NCI-H2227 (cell line): ENCODE data around the gene MYLK.

ENCODE experiments used
- DNase-seq: peaks from one replicate; lab custom pipeline; 2025; ENCODE audit not compliant: unreplicated experiment; lab: John Stamatoyannopoulos, UW

The MYLK gene

GRCh38 chr3:123778525-123778924, 105.6 kb downstream of the MYLK start:
- no peak for DNase-seq

- DNase-seq, result no peak
Measured at GRCh38 chr3:123776071-123776782, 107.9 kb downstream of the MYLK start.

- DNase-seq, result no peak
Measured at GRCh38 chr3:123774474-123774873, 109.7 kb downstream of the MYLK start.

DNA sequence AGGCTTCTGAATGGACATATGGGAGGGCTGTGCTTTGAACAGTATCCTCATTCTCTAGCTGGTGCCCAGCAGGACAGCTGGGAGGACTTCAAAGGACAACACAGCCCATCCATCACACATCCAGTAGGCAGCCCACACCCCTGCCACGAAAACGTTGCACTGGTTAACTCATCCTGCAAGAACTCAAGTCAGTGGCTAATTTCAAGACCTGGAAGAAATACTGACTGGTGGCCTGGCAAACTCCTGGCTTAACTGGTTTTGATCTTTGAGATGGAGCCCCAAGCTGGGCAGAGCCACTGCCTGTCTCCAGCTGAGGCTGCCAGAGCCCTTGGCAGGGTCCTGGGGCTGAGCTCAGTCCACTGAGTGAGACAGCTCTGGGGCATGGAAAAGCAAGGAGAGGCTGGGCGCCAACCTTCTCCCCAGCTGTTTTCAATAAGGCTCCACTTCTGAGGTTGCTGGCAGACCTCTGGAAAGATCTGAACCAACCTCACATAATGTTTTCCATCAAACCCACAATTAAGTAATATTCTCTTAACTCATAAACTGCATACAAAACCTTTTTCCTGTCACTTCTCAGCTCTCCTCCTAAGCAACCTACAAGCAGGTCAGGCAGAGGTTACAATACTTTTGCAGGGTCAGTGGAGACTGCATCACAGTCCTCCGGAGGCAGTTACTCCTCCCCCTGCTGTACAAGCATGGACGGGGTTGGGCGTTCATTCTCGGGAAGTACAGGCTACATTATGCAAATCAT, 110.3 kb downstream of the MYLK start:
- DNase-seq, result peak; percentile 7

DNA sequence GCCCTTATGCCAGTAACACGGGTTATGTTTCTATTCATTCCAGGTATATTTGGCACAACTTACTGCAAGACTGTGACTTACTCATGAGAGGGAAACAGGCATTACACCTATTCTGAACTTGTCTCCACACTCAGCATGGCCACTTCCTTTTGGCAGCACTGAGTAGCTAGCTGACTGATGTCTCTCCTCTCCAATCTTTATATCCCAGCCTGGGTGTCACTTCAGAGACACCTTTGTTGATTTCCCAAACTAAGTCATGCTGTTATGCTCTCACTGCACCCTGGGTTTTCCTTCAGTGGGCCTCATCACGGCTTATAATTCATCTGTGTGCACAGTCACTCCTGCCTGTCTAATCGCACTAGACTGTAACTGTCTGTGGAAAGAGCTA, 114.8 kb downstream of the MYLK start:
- no peak for DNase-seq

- no peak for DNase-seq
Measured at GRCh38 chr3:123768480-123769355, 115.4 kb downstream of the MYLK start.

- DNase-seq, result no peak
Measured at GRCh38 chr3:123767564-123768292, 116.4 kb downstream of the MYLK start.

- DNase-seq, result no peak
Measured at GRCh38 chr3:123767009-123767372, 117.1 kb downstream of the MYLK start.

DNA sequence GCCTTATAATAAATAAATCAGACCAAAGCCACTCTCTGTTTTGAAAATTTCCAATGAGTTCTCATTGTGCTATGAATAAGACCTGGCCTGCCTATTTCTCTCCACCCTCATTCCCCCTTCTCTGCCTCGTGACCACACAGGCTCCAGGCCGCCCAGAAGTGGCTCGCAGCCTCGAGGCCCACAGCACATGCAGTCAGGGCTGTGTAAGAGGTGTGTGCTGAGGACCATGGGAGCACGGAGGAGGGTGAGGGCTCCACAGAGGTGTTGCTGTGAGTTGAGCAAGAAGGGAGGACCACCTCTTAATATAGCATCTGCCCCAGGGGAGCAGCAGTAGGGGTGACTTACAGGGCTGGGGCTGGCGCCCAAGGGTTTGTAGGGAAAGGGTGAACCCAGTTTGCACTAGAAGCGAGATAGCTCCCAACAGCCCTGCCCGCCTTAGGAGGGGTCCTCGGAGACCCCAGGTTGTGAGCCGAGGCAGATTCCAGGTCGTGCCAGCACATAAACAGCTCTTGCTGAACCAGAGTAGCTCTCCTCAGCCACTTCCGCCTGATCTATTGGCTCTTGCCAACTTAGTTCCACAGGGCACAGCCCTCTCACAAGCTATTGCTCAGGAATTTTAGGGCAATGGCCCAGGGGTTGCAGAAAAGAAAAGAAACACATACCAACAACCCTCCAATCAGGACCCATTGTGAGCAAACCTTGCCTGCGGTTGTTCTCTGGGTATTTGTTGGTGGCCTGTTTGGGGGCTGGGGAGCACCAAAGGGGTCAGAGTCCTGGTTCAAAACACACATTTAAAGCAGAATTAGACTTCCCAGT, 117.7 kb downstream of the MYLK start:
- DNase-seq, result no peak

GRCh38 chr3:123765475-123766128, 118.5 kb downstream of the MYLK start:
- DNase-seq, result no peak

GRCh38 chr3:123764647-123765046, 119.5 kb downstream of the MYLK start:
- DNase-seq, result no peak

DNA sequence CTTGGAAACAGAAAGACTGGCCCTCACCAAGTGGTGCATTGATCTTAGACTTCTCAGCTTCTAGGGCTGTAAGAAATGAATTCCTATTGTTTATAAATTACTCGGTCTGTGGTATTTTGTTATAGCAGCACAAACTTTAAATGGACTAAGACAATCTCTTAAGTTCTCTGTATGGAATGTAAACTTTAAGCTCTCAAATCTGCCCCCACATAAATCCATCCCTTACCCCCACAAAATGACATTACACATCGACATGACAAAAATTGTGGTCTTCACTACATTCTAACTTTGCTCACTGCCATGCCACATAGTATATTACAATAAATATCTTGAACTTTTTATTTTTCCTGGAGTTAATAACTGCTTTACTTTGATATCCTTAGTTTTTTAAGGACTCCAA, 121.3 kb downstream of the MYLK start:
- no peak for DNase-seq

- DNase-seq, result no peak
Measured at GRCh38 chr3:123760817-123761216, 123.3 kb downstream of the MYLK start.

DNA sequence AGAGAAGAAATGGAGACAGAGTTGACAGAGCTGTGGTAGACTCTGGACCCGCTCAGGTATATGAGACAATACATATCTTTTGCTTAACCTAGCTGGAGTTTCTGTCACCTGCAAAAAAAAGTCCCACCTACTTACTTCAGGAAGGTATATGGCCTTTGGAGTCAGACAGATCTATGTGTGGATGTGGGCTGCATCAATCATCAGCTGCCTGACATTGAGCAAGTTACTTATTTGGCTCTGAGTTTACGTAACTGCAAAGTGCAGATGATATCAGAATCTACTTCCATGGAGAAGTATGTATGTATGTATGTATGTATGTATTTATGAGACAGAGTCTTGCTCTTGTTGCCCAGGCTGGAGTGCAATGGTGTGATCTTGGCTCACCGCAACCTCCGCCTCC, 124.3 kb downstream of the MYLK start:
- DNase-seq, result no peak

GRCh38 chr3:123759311-123759710, 124.8 kb downstream of the MYLK start:
- no peak for DNase-seq

GRCh38 chr3:123758081-123758564, 126.0 kb downstream of the MYLK start:
- DNase-seq, result no peak

DNA sequence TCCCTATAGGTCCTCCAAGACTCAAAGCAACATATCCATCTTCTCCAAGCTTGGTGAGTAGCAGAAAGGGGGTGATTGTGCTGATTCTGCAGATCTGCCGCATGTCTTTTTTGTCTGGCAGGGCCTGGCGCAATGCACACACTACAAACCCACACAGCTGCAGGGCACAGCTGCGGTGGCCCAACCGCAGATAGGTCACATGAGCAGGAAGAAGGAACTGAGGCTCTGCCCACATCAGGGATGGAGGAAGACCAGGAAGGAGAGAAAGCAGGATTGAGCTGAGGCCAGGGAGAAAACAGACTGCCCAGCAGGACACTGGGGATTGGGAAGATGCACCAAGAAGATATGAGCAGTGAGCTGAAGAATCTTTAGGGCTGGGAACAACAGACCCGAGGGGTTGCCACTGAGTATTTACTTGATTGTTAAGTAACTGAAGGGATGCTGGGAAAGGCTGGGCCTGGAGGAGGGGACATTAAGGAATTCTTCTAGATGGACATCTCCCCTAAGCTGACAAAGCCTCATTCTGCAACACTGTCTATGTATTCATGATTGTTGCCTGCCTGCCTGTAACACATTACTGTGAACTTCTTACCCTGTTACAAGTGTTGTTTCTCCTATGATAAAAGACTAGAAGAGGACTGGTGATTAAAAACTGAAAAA, 126.7 kb downstream of the MYLK start:
- DNase-seq, result no peak

GRCh38 chr3:123755501-123755900, 128.6 kb downstream of the MYLK start:
- no peak for DNase-seq

DNA sequence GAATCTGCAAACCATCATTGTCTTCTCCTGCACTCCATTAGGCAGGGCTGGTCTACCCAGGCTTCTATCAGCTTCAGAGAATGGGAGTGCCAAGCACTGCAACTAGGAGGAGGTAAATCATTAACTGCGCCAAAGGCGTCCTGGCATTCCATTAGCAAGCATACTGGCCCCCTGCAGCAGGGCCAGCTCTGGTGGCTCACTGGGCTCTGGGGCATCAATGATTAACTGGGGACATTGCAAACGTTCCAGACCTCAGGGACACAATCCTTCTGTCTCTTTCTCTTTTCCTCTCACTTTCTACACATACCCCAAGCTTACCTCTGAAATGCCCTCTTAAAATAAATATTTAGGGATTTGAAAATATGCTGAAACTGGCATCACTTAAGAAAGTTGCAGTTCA, 129.0 kb downstream of the MYLK start:
- no peak for DNase-seq
